Astrocyte (in vitro differentiated cells and primary cell): ENCODE results near the gene KIAA0408.

Source experiments
- CTCF ChIP-seq: IDR thresholded peaks from 2 replicates; pipeline ENCODE4 v1.5.1; 2011; ENCODE audit warnings: low read depth, mild to moderate bottlenecking, inconsistent platforms, low read length, moderate library complexity; ENCODE audit not compliant: insufficient read depth
- EZH2 ChIP-seq: IDR thresholded peaks from 2 replicates; pipeline ENCODE4 v1.6.1; 2012; ENCODE audit warnings: mild to moderate bottlenecking, low read length, inconsistent platforms; ENCODE audit not compliant: insufficient read depth

GRCh38 chr6:127439718-127440117 lies 19.5 kb downstream of the KIAA0408 start:
- TF ChIP-seq CTCF (no peak), EZH2 (no peak)
